NCI-H2081 treated with DMSO at 0.1 percent for 48 hours (cell line): Measurements from ENCODE around the gene SIGLEC5.

ENCODE experiments used
- DNase-seq: peaks from one replicate; lab custom pipeline; 2025; lab: John Stamatoyannopoulos, UW

SIGLEC5 gene

GRCh38 chr19:51589511-51589910, 40.7 kb downstream of the SIGLEC5 start:
- DNase-seq: no peak

DNA sequence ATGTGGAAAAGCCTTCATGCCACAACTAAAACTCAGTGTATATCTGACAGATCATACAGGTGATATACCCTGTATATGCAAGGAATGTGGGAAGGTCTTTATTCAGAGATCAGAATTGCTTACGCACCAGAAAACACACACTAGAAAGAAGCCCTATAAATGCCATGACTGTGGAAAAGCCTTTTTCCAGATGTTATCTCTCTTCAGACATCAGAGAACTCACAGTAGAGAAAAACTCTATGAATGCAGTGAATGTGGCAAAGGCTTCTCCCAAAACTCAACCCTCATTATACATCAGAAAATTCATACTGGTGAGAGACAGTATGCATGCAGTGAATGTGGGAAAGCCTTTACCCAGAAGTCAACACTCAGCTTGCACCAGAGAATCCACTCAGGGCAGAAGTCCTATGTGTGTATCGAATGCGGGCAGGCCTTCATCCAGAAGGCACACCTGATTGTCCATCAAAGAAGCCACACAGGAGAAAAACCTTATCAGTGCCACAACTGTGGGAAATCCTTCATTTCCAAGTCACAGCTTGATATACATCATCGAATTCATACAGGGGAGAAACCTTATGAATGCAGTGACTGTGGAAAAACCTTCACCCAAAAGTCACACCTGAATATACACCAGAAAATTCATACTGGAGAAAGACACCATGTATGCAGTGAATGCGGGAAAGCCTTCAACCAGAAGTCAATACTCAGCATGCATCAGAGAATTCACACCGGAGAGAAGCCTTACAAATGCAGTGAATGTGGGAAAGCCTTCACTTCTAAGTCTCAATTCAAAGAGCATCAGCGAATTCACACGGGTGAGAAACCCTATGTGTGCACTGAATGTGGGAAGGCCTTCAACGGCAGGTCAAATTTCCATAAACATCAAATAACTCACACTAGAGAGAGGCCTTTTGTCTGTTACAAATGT, 42.7 kb downstream of the SIGLEC5 start:
- no peak for DNase-seq

DNA sequence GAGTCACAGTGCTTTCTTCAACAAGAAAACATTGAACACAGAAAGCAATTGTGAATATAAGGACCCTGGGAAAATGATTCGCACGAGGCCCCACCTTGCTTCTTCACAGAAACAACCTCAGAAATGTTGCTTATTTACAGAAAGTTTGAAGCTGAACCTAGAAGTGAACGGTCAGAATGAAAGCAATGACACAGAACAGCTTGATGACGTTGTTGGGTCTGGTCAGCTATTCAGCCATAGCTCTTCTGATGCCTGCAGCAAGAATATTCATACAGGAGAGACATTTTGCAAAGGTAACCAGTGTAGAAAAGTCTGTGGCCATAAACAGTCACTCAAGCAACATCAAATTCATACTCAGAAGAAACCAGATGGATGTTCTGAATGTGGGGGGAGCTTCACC, 43.4 kb downstream of the SIGLEC5 start:
- no peak for DNase-seq

DNA sequence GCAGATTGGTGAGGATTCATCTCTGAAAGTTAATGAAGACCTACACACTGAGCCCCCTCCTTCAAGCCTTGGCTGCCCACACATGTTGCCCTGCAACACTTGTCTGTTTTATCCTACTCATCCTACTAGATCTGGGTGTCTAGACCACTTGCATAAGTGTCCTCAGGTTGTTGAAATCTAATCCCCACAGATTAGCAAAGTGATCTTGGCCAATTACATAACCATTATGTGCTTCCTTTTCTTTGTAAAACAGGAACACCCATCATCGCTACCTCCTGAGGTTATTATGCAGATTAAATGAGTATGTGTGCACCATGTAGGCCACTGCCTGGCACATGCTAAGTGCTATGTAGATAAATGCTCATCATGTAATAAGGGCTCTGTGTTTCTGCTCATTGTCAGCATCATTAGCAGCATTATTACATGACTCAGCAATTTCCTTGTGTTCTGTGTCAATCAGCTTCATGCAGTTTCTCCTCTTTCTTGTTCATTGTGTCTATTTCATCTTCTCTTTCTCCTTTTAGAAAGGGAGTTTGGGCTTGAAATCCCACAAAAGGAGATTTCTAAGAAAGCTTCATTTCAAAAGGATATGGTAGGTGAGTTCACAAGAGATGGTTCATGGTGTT, 44.0 kb downstream of the SIGLEC5 start:
- no peak for DNase-seq

- no peak for DNase-seq
These were observed 53.4 kb downstream of the SIGLEC5 start for GRCh38 chr19:51576850-51577249.

DNA sequence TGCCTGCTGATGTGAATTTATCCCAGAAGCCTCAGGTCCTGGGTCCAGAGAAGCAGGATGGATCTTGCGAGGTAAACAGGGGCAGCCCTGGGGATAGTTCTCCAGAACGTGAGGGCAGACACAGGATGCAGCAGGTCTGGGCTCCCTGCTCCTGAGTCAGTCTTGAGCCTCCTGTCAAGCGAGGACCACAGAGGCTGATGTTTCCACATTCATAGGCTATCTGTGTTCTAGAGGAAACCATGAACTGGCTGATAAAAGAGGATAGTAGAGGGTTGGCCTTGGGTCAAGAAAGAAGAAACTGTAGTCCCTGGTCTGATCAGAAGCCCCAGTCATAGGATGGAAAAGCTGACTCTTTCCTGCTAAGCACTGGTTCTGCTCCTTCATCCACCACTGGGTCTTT, 56.9 kb downstream of the SIGLEC5 start:
- no peak for DNase-seq

GRCh38 chr19:51572908-51573307, 57.3 kb downstream of the SIGLEC5 start:
- DNase-seq: no peak

- DNase-seq: no peak
These were observed 57.8 kb downstream of the SIGLEC5 start for GRCh38 chr19:51572410-51572809.

DNA sequence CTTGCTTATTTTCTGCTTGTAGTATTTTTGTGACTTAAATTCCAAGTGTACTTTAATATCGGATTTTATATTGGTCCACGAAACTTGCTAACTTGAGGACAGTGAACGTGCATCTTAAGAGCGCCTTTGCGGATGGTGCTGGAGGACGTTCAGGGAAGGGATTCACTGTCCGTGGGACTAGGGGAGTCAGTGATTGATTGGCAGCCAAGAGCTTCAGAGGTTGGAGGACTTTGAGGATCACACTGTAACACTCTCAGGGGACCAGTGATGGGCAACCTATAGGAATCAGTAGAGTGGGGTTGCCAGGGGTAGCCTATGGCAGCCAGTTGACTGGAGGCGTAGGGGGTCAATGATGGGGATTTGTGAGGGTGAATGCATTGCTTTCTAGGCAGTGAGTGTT, 58.6 kb downstream of the SIGLEC5 start:
- DNase-seq: no peak

- peak; percentile 45 for DNase-seq
These were observed 59.1 kb downstream of the SIGLEC5 start, which contains the start of gene ZNF175 for GRCh38 chr19:51570962-51571575. Gene ZNF175 (plus strand): TSS chr19:51571283. CDS start chr19:51573330, 2,047 bp downstream.

DNA sequence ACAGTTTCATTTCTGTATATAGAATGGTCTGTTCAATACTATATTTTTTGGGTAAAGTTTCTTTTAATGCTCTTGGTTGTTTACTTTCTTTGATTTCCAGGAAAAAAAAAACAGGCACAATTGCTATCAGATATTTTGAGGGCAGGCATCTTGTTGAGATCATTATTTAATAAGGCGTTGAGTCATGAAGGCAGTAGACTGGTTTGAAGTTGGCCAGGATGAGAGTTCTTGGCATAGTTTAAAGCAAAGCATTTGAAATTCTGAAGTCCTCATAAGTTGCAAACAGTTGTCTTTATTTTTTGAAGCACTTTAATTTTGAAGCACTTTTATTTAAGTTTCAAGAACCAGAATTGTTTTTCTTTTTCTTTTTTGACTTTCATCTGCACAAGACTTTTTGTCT, 61.7 kb downstream of the SIGLEC5 start:
- DNase-seq: no peak

GRCh38 chr19:51567583-51567982, 62.6 kb downstream of the SIGLEC5 start:
- no peak for DNase-seq

DNA sequence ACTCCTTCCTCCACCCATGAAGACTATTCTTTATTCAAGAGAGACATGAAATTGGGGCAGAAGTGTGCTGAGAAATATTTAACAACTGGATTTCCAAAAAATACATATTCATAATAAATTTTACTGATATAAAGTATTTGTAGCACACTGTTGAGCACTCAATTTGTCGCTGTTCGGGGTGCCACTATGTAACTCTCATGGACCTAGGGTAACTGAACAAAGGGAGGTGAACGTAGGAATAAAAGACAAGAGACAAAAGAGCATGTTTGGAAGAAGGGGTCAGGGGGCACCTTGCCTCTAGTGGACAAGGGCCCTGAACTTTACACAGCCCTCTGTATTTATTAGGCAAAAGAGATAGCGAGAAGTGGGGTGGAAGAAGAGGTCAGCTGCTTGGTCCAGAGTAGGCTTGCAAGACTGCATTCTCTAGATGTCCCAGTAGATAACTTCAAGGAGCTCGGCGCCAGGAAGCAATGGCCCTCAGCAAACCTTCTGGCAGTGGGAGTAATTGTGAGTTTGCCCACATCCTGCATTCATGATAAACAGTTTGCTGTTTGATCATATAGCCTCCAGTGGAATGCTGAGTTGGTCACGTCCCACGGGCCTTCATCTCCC, 63.6 kb downstream of the SIGLEC5 start:
- no peak for DNase-seq

GRCh38 chr19:51565583-51565982, 64.6 kb downstream of the SIGLEC5 start:
- DNase-seq: no peak

- DNase-seq: no peak
These were observed 65.4 kb downstream of the SIGLEC5 start for GRCh38 chr19:51564791-51565190.
